CD4-positive, alpha-beta T cell (primary cell): ENCODE data around the gene SDK2. TPM values are rescaled to one million over a fixed set of nuclear protein-coding genes. Genes with fewer than 3 reads are reported as not detected.

Source experiments
- ATAC-seq: fragments of 200-7000 bp; cut with Tn5 transposase; one replicate; pipeline ENCODE4 v1.10.0; 2022; ENCODE audit warnings: mild to moderate bottlenecking; ENCODE audit not compliant: poor library complexity
- CTCF ChIA-PET: fragments of 350-600 bp; sonication (Branson Sonifier 250); formaldehyde crosslinking; loops from one replicate; lab custom pipeline; 2021; ENCODE audit warnings: antibody characterized with exemption, inconsistent platforms; lab: Charles Lee
- POLR2A ChIA-PET: fragments of 350-600 bp; sonication (Branson Sonifier 250); formaldehyde crosslinking; loops from one replicate; lab custom pipeline; 2021; ENCODE audit warnings: antibody characterized with exemption, inconsistent platforms; lab: Charles Lee
- DNase-seq, 14 experiments: peaks; one replicate each; pipeline ENCODE4 v3.0.0-alpha.2; 2013 to 2020; ENCODE audit warnings: mixed read lengths in 2 of 14
- H3K27ac ChIP-seq, 2 donors: one replicate each; pipeline versions ENCODE4 v1.5.1 to v1.7.0; 2013; ENCODE audit warnings: low read length in 2 of 2, low read depth in 1 of 2, mild to moderate bottlenecking in 1 of 2
- H3K27me3 ChIP-seq, 2 experiments: 1 replicate in 1 of 2; 2 replicates in 1 of 2; pipeline versions ENCODE4 v1.6.1 to v1.7.0; 2013; ENCODE audit warnings: low read length in 2 of 2, control low read depth in 1 of 2, mild to moderate bottlenecking in 1 of 2, moderate library complexity in 1 of 2; ENCODE audit not compliant: insufficient read depth in 2 of 2, control insufficient read depth in 1 of 2
- H3K36me3 ChIP-seq: one replicate; pipeline ENCODE4 v1.6.1; 2013; ENCODE audit warnings: low read length, control low read depth; ENCODE audit not compliant: insufficient read depth
- H3K4me1 ChIP-seq: one replicate; pipeline ENCODE4 v1.6.1; 2013; ENCODE audit warnings: low read length, control low read depth; ENCODE audit not compliant: insufficient read depth
- H3K4me3 ChIP-seq: one replicate; pipeline ENCODE4 v1.5.1; 2013; ENCODE audit warnings: mild to moderate bottlenecking, low read length, moderate library complexity
- H3K9me3 ChIP-seq, 2 experiments: 1 replicate in 1 of 2; 2 replicates in 1 of 2; pipeline versions ENCODE4 v1.6.1 to v1.7.0; 2013; ENCODE audit warnings: low read length in 2 of 2, mild to moderate bottlenecking in 2 of 2, control low read depth in 1 of 2, moderate library complexity in 1 of 2; ENCODE audit not compliant: control insufficient read depth in 1 of 2, insufficient read depth in 1 of 2
- H3K27ac Mint-ChIP-seq: one replicate; pipeline ENCODE4 v1.8.0; 2020; ENCODE audit warnings: mixed read lengths
- H3K27me3 Mint-ChIP-seq: one replicate; pipeline ENCODE4 v1.8.0; 2021; ENCODE audit warnings: mixed read lengths
- H3K36me3 Mint-ChIP-seq: one replicate; pipeline ENCODE4 v1.8.0; 2021; ENCODE audit warnings: low read depth, mixed read lengths
- H3K4me1 Mint-ChIP-seq: one replicate; pipeline ENCODE4 v1.8.0; 2021; ENCODE audit warnings: low read depth, mixed read lengths
- H3K4me3 Mint-ChIP-seq: one replicate; pipeline ENCODE4 v1.8.0; 2020; ENCODE audit warnings: mild to moderate bottlenecking, mixed read lengths
- H3K9me3 Mint-ChIP-seq: one replicate; pipeline ENCODE4 v1.8.0; 2020; ENCODE audit warnings: mixed read lengths
- intact Hi-C, 2 experiments: fragments of 100-400 bp; cut with DNase I in 1 of 2; cut with micrococcal nuclease in 1 of 2; formaldehyde crosslinking; loops; one replicate each; pipeline versions ENCODE4 v1.15.1 to v1.9.0; 2023 to 2025; cut with DNase I, micrococcal nuclease
- total RNA-seq, 174 experiments: library from RNA in 2 of 174; stranded (reverse) in 2 of 174; gene quantifications; one replicate each; pipeline ENCODE4 v1.2.3 and lab custom pipeline; 2021 to 2026
- TF ChIP-seq, protein P1 (sequence below): fragments of 200-600 bp; IDR thresholded peaks from one replicate; pipeline ENCODE4 v1.8.0; 2022; ENCODE audit warnings: antibody characterized with exemption, mild to moderate bottlenecking

Gene SDK2
- total RNA-seq, 2 experiments from 2014 or later = 8.1 to 8.2 TPM

DNA sequence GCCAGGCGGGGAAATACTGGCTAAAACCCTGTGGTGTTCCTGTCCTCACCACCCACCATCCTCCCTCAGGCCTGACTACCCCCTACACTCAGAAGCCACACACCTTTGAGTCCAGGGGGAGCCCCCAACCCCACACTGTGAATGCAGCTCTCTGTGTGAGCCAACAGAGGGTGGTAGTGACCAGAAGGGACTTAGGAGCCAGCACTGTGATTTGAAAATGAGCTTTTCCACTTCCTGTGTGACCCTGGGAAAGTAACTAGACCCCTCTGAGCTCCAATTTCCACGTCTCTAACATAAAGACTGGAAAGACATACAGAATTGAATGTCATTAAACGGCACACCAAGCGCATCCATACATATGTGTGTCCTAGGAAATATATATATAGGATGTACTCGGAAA lies 58.7 kb downstream of the SDK2 start:
- Histone ChIP-seq H3K4me3 (no peak overlapping the region), H3K36me3 (no peaks in the 10 kb centered on the region), H3K9me3 (no peaks in the 10 kb centered on the region), H3K4me1 (peaks cover 22% of the 10 kb centered on the region), H3K27ac (no peak overlapping the region), H3K27me3 (no peaks in the 10 kb centered on the region)
- Mint-ChIP-seq H3K4me1 (peaks cover 40% of the 10 kb centered on the region), H3K9me3 (no peaks in the 10 kb centered on the region), H3K27ac (no peak overlapping the region), H3K36me3 (no peaks in the 10 kb centered on the region), H3K27me3 (no peaks in the 10 kb centered on the region), H3K4me3 (no peak overlapping the region)
- DNase-seq = peak in 1 of 14 experiments; percentile 23
- TF ChIP-seq, protein P1, sequence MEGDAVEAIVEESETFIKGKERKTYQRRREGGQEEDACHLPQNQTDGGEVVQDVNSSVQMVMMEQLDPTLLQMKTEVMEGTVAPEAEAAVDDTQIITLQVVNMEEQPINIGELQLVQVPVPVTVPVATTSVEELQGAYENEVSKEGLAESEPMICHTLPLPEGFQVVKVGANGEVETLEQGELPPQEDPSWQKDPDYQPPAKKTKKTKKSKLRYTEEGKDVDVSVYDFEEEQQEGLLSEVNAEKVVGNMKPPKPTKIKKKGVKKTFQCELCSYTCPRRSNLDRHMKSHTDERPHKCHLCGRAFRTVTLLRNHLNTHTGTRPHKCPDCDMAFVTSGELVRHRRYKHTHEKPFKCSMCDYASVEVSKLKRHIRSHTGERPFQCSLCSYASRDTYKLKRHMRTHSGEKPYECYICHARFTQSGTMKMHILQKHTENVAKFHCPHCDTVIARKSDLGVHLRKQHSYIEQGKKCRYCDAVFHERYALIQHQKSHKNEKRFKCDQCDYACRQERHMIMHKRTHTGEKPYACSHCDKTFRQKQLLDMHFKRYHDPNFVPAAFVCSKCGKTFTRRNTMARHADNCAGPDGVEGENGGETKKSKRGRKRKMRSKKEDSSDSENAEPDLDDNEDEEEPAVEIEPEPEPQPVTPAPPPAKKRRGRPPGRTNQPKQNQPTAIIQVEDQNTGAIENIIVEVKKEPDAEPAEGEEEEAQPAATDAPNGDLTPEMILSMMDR = no peak
- intact Hi-C loops = loop anchor here in 1 of 2 experiments (5.0 kb wide), 1 partner anchor 127 kb away; no protein-coding TSS in a partner anchor
- CTCF ChIA-PET = no interaction called here
- POLR2A ChIA-PET = interaction anchor here (0.7 kb wide), 1 partner anchor 58 kb away, joined by 3 read pairs; no protein-coding TSS in a partner anchor
- no peak for ATAC-seq

DNA sequence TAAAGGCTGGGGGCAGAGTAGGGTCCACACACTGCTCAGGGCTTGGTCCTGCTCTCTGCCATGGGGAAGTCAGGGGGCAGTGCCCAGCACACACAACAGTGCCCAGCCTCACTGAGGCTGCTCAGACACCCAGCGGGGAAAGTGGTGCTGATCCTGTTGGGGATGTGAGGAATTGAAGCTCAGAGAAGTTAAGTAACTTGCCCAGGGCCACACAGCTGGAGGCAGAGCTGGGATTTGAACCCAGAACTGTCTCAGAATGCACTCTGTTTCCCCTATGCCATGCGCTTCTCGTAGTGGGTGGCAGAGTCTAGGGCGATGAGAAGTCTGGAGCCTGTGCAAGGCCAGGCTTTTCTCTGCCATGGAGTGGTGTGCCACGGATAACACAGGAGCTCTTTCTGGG lies 59.3 kb downstream of the SDK2 start:
- Mint-ChIP-seq H3K27me3 (no peaks in the 10 kb centered on the region), H3K9me3 (no peaks in the 10 kb centered on the region), H3K4me3 (no peak overlapping the region), H3K36me3 (no peaks in the 10 kb centered on the region), H3K4me1 (peaks cover 34% of the 10 kb centered on the region), H3K27ac (no peak overlapping the region)
- Histone ChIP-seq H3K27ac (no peak overlapping the region), H3K9me3 (no peaks in the 10 kb centered on the region), H3K4me1 (peaks cover 16% of the 10 kb centered on the region), H3K27me3 (no peaks in the 10 kb centered on the region), H3K36me3 (no peaks in the 10 kb centered on the region), H3K4me3 (no peak overlapping the region)
- ChIA-PET CTCF (no interaction called here), POLR2A (interaction anchor here (0.7 kb wide), 1 partner anchor 58 kb away, joined by 3 read pairs; no protein-coding TSS in a partner anchor)
- intact Hi-C loops = loop anchor here in 1 of 2 experiments (5.0 kb wide), 1 partner anchor 127 kb away; no protein-coding TSS in a partner anchor
- ATAC-seq (no peak), DNase-seq (no peak)
- TF ChIP-seq, protein P1 = no peak

DNA sequence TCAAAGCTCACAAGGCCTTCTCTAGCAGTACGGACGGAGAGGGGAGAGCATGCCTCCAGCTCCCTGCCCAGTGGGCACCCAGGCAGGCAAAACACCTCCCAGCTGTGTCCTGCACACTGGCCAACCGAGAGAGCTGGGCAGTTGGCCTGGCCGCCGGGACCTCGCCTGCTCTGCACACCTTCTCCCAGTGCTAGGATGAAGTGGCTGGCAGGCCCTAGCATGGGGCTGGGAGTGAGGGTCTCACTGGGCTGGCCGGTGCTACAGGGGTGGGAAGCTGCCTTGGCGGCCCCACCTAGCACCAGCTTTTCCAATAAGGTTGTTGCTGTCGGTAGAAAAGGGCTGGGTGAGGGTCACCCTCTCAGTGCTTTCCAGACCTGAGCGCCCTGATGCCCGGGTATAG lies 60.2 kb downstream of the SDK2 start:
- ChIA-PET CTCF (no interaction called here), POLR2A (interaction anchor here (0.6 kb wide), 1 partner anchor 16 kb away, joined by 6 read pairs; no protein-coding TSS in a partner anchor)

More for the DNA sequence above, 60.2 kb downstream of the SDK2 start:
- Histone ChIP-seq H3K27me3 (no peaks in the 10 kb centered on the region), H3K4me1 (peaks cover 9% of the 10 kb centered on the region), H3K36me3 (no peaks in the 10 kb centered on the region), H3K9me3 (no peaks in the 10 kb centered on the region), H3K27ac (no peak overlapping the region), H3K4me3 (no peak overlapping the region)
- TF ChIP-seq, protein P1 = no peak
- intact Hi-C loops = no loop called here
- no peaks in the 10 kb centered on the region for H3K9me3 Mint-ChIP-seq
- no peaks in the 10 kb centered on the region for H3K27me3 Mint-ChIP-seq
- DNase-seq = no peak
- no peak overlapping the region for H3K4me3 Mint-ChIP-seq
- no peak overlapping the region for H3K27ac Mint-ChIP-seq
- H3K4me1 Mint-ChIP-seq = peaks cover 25% of the 10 kb centered on the region
- no peaks in the 10 kb centered on the region for H3K36me3 Mint-ChIP-seq
- no peak for ATAC-seq
